GM19455 (cell line): Measurements from ENCODE around the gene TMEM42.

Experiments used
- ATAC-seq: cut with Tn5 transposase; IDR thresholded peaks from one replicate; pipeline ENCODE4 v1.9.1; 2021; ENCODE audit not compliant: unreplicated experiment

TMEM42 gene

GRCh38 chr3:44906997-44907396 lies 45.3 kb downstream of the TMEM42 start:
- ATAC-seq: no peak

- ATAC-seq: no peak
These were observed 45.9 kb downstream of the TMEM42 start for GRCh38 chr3:44907612-44908011.

GRCh38 chr3:44909063-44909462 lies 47.4 kb downstream of the TMEM42 start:
- no peak for ATAC-seq

- no peak for ATAC-seq
These were observed 49.0 kb downstream of the TMEM42 start for GRCh38 chr3:44910693-44911092.

- no peak for ATAC-seq
These were observed 52.3 kb downstream of the TMEM42 start for GRCh38 chr3:44913868-44914468.

- ATAC-seq: no peak
These were observed 53.2 kb downstream of the TMEM42 start for GRCh38 chr3:44914936-44915335.
